ENCODE results near the gene BRSK1.
A peak's percentile ranks its signal among the peaks of the same experiment; 100 is the strongest.

The BRSK1 gene

DNA sequence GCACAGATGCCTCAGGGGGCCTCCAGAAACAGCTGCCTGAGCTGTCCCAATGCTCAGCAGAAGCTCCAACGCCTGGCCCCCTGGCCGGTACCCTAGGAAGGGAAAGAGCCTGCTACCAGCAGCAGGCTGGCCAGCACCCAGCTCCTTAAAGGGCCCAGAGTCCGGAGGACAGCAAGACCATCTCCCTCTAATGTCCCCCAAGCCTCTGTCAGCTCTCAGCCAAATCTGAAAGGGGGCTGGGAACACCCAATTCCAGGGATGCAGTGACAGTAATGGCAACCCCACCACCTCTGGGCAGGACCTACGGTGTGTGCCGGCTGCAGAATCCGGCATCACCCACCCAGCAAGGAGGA lies 29.2 kb upstream of the BRSK1 start:
- no peak for DNase-seq

GRCh38 chr19:55255618-55256423 lies 28.0 kb upstream of the BRSK1 start:
- peak; percentile 78 for DNase-seq

DNA sequence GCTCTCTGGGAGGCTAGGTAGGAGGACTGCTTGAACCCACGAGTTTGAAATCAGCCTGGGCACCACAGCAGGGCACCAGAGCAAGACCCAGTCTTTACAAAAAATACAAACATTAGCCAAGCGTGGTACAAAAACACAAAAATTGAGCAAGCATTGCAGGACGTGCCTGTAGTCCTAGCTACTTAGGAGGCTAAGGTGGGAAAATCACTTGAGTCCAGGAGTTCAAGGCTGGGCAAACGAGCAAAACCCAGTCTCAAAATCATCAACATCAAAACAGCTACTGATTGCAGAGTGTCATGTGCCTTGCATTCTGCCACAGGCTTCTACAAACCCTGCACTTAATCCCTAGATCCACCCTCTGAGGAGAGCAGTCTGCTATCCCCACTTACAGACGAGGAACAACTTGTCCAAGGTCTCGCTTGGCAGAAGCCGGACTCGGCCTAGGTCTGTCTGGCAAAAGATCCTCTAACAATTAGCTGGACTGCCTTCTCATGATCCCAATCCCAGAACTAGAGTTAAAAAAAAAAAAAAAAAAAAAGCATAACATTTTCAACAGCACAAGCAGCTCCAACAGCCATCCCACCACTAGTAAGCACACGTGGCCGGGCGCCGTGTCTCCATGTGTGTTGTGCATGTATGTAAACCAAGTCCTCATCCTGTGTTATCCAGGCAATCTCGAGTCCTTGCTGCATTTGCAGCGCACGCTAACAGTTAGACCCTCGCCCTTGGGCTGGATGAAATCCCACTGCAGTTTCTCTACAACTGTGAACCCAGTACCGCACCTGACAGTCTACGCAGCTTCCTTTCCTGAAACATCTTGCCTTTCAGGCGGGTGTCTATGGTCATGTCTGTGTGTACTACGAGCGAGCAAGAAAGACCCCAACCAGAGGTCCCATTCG lies 27.0 kb upstream of the BRSK1 start:
- no peak for DNase-seq

- peak; percentile 43 for DNase-seq
Measured at GRCh38 chr19:55257461-55258420, 26.1 kb upstream of the BRSK1 start.

DNA sequence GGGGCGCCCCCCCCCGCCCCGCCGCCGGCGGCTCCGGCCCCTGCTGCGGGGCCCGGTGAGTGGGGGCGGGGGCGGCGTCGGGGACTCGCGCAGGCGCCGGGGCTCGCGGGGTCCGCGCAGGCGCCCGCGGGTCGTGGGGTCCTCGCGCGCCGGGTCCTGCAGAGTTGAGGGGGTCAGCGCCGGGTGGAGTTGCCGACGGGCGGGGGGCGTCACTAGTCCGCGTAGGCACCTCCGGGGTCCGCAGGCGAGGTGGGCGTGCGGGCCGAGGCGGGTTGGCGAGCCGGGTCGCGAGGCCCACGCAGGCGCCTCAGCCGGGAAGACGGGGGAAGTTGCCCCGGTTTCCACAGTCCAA lies 25.3 kb upstream of the BRSK1 start:
- no peak for DNase-seq

GRCh38 chr19:55258828-55259539 lies 24.8 kb upstream of the BRSK1 start, which contains the start of gene PPP6R1:
TSS of gene PPP6R1 (minus strand) at chr19:55259017. CDS start at chr19:55247103, 11,914 bp downstream.
- DNase-seq, result peak; percentile 97

GRCh38 chr19:55259540-55260210 lies 24.1 kb upstream of the BRSK1 start:
- no peak for DNase-seq

- DNase-seq, result no peak
Measured at GRCh38 chr19:55261671-55262126, 22.1 kb upstream of the BRSK1 start.

GRCh38 chr19:55262359-55262758 lies 21.4 kb upstream of the BRSK1 start:
- no peak for DNase-seq

- DNase-seq, result no peak
Measured at GRCh38 chr19:55264531-55264930, 19.3 kb upstream of the BRSK1 start.

DNA sequence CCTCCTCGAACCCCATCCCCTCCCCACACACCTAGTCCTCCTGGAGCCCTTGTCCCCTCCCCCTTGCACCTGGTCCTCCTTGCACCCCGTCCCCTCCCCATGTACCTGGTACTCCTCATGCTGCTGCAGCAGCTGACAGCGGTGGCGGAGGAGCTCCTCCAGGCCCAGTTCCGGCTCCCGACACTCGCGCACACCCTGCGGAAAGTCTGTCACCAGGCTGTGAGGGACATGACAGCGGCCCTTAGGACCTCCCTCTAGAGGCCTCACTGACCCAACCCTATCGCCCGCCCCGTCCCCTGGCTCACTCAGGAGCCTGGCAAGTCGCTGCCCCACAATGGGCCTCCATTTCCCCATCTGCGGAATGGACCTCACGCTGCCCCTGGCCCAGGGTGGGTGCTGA lies 18.6 kb upstream of the BRSK1 start:
- DNase-seq, result no peak

DNA sequence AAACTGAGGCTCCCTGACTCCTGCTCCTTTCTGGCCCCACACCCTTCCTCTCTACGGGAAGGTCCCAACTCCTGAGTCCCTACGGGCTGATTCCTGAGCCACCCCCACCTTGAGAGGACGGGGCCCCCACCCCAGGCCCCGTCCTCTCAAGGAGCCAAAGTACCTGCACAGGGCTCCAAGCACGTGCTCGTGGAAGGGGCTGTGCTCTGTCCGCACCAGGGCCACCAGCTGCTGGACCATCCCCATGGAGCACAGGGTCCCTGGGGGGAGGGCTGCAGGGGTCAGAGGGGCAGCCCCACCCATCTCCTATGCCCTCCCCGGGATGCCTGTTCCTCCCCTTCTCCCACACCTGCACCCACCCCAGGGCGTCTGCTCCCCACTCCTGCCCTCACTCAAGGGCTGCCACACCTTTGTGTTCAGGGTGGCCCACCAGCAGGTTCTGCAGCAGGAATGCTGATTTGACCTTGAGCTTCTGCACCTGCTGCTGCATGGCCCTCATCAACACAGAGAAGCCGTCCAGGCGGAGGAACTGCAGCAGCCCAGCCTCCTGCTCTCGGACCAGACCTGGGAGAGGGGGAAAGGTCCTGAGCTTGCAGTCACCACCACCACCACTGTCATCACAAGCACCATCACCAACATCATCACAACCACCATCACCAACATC lies 17.9 kb upstream of the BRSK1 start:
- DNase-seq, result no peak

DNA sequence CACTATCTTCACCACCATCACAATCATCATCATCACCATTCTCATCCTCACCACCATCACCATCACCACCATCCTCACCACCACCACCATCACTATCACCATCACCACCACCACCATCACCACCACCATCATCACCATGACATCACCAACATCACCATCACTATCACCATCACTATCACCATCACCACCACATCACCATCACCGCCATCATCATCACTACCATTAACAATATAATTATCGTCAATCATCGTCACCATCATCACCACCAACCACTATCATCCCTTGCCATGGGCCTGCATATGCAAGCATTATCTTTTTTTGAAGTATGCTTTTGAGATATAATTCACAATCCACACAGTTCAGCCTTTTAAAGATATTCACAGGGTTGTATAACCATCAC lies 17.4 kb upstream of the BRSK1 start:
- DNase-seq, result no peak

DNA sequence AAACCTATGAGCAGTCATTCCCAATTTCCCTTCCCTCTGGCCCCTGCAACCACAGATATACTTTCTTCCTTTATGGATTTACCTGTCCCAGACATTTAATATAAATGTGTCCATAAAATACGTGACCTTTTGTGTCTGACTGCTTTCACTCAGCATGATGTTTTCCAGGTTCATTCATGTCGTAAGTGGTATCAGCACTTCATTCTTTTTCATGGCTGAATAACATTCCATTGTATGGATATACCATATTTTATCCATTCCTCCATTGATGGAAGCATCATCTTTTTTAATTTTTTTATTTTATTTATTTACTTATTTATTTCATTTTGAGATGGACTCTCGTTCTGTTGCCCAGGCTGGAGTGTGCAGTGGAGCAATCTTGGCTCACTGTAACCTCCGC lies 17.0 kb upstream of the BRSK1 start:
- no peak for DNase-seq

DNA sequence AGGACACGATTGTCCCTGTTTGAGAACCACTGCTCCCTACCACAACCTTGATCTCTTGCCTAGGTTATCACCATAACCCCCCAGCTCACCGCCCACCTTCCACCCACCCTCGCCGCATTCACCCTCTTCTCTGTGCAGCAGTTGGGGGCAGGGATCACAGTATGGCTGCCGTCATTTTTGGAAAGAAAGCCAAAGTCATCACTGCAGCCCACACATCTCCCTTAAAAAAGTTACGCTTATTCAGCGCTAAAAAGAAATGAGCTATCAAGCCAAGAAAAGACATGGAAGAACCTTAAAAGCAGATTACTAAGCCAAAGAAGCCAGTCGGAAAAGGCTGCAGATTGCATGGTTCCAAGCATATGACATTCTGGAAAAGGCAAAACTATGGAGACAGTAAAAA lies 14.5 kb upstream of the BRSK1 start:
- DNase-seq, result no peak

DNA sequence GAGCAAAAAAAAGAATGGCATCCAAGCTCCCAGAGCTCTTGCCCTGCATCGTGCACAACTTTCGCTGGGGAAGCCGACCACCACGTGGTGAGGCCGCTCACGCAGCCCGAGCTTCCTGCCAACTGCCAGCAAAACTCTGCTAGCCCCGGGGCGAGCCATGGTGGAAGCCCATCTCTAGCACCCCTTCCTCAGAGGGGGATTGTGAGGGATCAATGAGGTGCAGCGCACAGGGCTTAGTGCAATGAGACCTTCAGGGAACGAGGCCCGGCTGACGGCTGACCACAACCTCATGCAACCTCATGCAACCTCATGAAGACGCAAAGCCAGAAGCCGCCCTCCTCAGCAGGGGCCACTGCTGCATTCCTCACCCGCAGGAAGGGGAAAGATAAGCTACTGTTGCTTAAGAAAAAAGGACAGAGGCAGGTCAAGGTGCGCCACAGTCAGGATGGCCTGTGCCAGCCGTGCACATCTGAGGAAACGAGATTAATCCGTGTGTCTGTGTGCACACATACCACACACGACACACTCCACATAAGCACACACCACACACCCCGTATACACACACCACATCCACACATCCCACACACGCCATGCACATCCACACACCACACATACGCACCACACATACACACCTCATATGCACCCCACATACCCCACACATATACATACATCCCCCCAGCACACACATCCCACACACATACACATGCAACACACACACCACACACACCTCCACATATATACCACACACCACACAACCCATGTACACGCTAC lies 13.4 kb upstream of the BRSK1 start:
- no peak for DNase-seq

DNA sequence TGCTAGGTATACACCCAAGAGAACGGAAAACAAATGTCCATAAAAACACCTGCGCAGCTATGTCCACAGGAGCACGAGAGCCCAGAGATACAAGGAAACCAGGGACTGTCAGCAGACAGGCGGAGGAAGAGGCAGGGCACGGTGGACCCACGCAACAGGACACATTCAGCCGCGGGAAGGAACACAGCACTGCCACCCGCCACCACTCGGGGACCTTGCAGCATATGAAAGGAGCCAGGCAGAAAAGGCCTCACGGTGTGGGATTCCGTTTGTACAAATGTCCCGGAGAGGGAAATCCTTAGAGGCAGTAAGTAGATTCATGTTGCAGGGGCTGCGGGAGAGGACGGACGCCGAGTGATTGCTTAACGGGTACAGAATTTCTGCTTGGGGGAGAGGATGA lies 11.7 kb upstream of the BRSK1 start:
- DNase-seq, result no peak

- no peak for DNase-seq
Measured at GRCh38 chr19:55273978-55274707, 9.7 kb upstream of the BRSK1 start.
